Memory B cell (primary cell): ENCODE results near the gene SF3B2.
"Not testable (repeated sequence)": the region's sequence is repeated elsewhere in the genome, so short reads cannot be mapped to it uniquely, and the experiment has no call there.

ENCODE experiments used
- ATAC-seq: fragments of 150-1000 bp; cut with Tn5 transposase; 2 replicates; pipeline ENCODE4 v1.10.0; 2021; ENCODE audit warnings: low read depth, mild to moderate bottlenecking, moderate library complexity
- DNase-seq, 2 donors: peaks; one replicate each; pipeline ENCODE4 v3.0.0; 2022; ENCODE audit warnings: low spot score in 2 of 2
- H3K27ac Mint-ChIP-seq: one replicate; pipeline ENCODE4 v1.8.0; 2022; ENCODE audit warnings: mild to moderate bottlenecking, moderate library complexity, mixed read lengths
- H3K27me3 Mint-ChIP-seq: one replicate; pipeline ENCODE4 v1.8.0; 2022; ENCODE audit warnings: mixed read lengths
- H3K36me3 Mint-ChIP-seq: one replicate; pipeline ENCODE4 v1.8.0; 2022; ENCODE audit warnings: mild to moderate bottlenecking, mixed read lengths
- H3K4me1 Mint-ChIP-seq: one replicate; pipeline ENCODE4 v1.8.0; 2022; ENCODE audit warnings: mixed read lengths
- H3K4me3 Mint-ChIP-seq: one replicate; pipeline ENCODE4 v1.8.0; 2022; ENCODE audit warnings: mild to moderate bottlenecking, moderate library complexity, mixed read lengths
- H3K9me3 Mint-ChIP-seq: one replicate; pipeline ENCODE4 v1.8.0; 2022; ENCODE audit warnings: mixed read lengths

The SF3B2 gene

DNA sequence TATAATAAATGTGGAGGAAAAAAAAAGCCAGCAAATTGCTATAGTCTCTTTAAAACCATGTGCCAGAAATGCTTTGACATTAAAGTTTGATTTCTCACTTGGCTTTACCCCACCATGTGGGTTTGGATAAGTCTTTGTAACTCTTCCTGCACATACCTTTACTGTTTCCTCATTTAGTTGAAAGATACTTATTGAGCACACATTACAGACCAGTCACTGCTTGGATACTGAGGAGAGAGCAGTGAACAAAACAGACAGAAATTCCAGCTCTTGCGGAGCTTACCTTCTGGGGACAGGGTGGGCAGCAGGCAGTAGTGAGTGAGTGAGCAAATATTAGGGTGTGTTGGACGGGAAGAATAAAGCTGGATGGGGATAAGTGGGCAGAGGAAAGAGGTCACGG, 31.6 kb downstream of the SF3B2 start:
- peak overlapping the region; percentile 77 for H3K27ac Mint-ChIP-seq
- no peak for ATAC-seq

DNA sequence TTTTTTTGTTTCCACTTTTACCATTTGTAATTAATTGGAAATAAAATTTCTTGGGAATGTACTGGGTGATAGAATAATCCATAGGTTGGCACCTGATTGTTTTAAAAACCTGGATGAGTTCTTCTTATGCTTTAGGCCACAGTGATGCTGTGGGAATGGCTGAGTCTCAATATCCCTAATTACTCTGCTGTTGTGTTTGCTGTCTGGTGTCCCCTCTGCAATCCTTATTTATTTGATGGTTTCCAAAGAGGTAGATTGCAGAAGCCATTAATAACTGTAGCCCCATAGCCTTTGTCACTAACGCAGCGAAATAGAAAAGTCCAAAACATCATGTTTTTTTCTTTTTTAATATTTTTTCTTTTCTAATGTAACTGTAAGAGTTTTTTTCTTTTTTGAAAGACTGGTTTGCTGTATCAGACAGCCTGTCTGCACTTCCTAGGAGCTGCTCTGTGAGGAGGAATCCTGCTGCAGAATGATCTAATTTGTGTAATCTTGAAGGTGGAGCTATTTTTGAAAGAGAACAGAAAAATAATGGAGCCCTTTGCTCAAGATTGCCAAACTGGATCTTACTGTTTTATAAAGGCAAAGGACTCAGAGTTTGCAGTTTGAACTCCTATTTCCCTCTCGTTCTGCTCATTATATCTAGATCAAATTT, 32.8 kb downstream of the SF3B2 start:
- Mint-ChIP-seq H3K27ac (peak overlapping the region; percentile 77), H3K9me3 (no peaks in the 10 kb centered on the region), H3K36me3 (peaks cover 7% of the 10 kb centered on the region), H3K4me1 (peaks cover 49% of the 10 kb centered on the region), H3K27me3 (no peaks in the 10 kb centered on the region), H3K4me3 (no peak overlapping the region)
- DNase-seq (no peak), ATAC-seq (no peak)

More for the DNA sequence above, 31.6 kb downstream of the SF3B2 start:
- Mint-ChIP-seq H3K27me3 (no peaks in the 10 kb centered on the region), H3K4me3 (peak overlapping the region; percentile 68), H3K9me3 (no peaks in the 10 kb centered on the region), H3K4me1 (peaks cover 54% of the 10 kb centered on the region), H3K36me3 (peaks cover 12% of the 10 kb centered on the region)
- DNase-seq, result no peak

DNA sequence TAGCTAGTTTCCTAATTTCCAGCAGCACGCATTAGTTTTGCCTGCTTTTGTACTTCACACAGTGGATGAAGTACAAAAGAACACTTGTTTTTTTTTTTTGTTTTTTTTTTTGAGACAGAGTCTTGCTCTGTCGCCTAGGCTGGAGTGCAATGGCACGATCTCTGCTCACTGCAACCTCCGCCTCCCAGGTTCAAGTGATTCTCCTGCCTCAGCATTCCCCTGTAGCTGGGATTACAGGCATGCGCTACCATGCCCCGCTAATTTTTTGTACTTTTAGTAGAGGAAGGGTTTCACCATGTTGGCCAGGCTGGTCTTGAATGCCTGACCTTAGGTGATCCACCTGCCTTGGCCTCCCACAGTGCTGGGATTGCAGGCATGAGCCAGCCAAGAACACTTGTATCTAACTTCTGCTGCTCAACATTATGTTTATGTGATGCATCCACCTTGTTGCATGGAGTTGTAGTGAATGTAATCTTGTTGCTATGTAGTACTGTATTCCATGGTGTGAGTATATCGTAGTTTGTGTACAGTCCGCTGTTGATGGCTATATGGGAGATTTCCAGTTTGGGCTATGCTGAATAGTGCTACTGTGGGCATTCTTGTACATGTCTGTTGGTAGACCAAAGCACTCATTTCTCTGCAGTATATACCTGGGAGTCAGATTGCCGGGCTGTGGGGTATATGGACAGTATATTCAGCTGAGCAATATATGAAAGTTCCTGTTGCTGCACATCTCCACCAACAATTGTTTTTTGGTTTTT, 35.2 kb downstream of the SF3B2 start:
- H3K36me3 Mint-ChIP-seq, result peaks cover 9% of the 10 kb centered on the region
- peak overlapping the region; percentile 43 for H3K4me3 Mint-ChIP-seq
- H3K4me1 Mint-ChIP-seq, result peaks cover 33% of the 10 kb centered on the region
- ATAC-seq, result peak; percentile 21
- peak overlapping the region; percentile 77 for H3K27ac Mint-ChIP-seq
- no peaks in the 10 kb centered on the region for H3K27me3 Mint-ChIP-seq
- H3K9me3 Mint-ChIP-seq, result no peaks in the 10 kb centered on the region
- no peak for DNase-seq

DNA sequence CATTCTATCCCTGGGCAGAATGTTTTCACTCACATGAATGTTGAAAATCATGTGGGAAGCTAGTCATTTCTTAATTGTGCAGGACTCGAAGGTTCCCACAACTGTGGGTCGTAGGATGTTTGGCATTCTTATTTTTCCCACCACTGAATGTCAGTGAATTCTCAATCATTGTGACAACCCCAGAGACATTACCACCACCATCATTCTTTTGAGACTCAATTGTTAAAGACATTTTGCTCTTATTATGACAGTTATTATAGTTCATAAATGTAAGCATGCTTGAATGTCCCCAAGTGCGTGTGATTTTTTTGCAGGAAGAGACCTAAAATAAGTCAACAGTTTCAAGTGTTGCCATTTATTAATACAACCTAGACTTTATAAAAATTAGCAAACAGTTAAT, 36.9 kb downstream of the SF3B2 start:
- no peak for ATAC-seq
- H3K9me3 Mint-ChIP-seq, result no peaks in the 10 kb centered on the region
- DNase-seq, result no peak
- H3K4me1 Mint-ChIP-seq, result peaks cover 33% of the 10 kb centered on the region
- H3K4me3 Mint-ChIP-seq, result no peak overlapping the region
- no peak overlapping the region for H3K27ac Mint-ChIP-seq
- peaks cover 10% of the 10 kb centered on the region for H3K36me3 Mint-ChIP-seq
- no peaks in the 10 kb centered on the region for H3K27me3 Mint-ChIP-seq

DNA sequence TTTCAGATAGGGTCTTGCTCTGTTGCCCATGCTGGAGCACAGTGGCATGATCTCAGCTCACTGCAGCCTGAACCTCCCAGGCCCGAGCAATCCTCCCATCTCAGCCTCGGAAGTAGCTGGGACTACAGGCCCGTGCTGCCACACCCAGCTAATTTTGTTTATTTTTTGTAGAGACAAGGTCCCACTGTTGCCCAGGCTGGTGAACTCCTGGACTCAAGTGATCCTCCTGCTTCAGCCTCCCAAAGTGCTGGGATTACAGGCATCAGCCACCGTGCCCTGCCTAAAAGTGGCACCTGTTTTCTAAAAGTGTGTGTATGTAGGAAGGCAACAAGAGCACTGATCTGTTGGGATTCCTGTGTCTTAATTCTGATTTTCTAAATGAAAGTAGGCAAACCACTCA, 38.1 kb downstream of the SF3B2 start:
- Mint-ChIP-seq H3K4me1 (peaks cover 24% of the 10 kb centered on the region), H3K4me3 (no peak overlapping the region), H3K27ac (no peak overlapping the region), H3K9me3 (no peaks in the 10 kb centered on the region), H3K36me3 (peaks cover 8% of the 10 kb centered on the region), H3K27me3 (no peaks in the 10 kb centered on the region)
- no peak for ATAC-seq
- DNase-seq, result no peak

DNA sequence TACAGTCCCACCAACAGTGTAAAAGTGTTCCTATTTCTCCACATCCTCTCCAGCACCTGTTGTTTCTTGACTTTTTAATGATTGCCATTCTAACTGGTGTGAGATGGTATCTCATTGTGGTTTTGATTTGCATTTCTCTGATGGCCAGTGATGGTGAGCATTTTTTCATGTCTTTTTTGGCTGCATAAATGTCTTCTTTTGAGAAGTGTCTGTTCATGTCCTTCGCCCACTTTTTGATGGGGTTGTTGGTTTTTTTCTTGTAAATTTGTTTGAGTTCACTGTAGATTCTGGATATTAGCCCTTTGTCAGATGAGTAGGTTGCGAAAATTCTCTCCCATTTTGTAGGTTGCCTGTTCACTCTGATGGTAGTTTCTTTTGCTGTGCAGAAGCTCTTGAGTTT, 40.0 kb downstream of the SF3B2 start:
- ATAC-seq, H3K27me3 Mint-ChIP-seq, DNase-seq, H3K9me3 Mint-ChIP-seq, H3K27ac Mint-ChIP-seq, H3K4me3 Mint-ChIP-seq, H3K36me3 Mint-ChIP-seq: not testable (repeated sequence)
- peaks cover 26% of the 10 kb centered on the region for H3K4me1 Mint-ChIP-seq

DNA sequence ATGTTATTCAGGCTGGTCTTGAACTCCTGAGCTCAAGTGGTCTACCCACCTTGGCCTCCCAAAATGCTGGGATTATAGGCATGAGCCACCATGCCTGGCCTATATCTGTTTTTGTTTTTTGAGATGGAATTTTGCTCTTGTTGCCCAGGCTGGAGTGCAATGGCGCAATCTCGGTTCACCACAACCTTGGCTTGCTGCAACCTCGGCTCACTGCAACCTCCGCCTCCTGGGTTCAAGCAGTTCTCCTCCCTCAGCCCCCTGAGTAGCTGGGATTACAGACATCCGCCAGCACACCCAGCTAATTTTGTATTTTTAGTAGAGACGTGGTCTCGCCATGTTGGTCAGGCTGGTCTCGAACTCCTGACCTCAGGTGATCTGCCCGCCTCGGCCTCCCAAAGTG, 47.6 kb downstream of the SF3B2 start:
- DNase-seq, H3K9me3 Mint-ChIP-seq, H3K4me3 Mint-ChIP-seq, H3K27me3 Mint-ChIP-seq, H3K27ac Mint-ChIP-seq, H3K36me3 Mint-ChIP-seq, ATAC-seq: not testable (repeated sequence)
- H3K4me1 Mint-ChIP-seq, result peaks cover 49% of the 10 kb centered on the region

DNA sequence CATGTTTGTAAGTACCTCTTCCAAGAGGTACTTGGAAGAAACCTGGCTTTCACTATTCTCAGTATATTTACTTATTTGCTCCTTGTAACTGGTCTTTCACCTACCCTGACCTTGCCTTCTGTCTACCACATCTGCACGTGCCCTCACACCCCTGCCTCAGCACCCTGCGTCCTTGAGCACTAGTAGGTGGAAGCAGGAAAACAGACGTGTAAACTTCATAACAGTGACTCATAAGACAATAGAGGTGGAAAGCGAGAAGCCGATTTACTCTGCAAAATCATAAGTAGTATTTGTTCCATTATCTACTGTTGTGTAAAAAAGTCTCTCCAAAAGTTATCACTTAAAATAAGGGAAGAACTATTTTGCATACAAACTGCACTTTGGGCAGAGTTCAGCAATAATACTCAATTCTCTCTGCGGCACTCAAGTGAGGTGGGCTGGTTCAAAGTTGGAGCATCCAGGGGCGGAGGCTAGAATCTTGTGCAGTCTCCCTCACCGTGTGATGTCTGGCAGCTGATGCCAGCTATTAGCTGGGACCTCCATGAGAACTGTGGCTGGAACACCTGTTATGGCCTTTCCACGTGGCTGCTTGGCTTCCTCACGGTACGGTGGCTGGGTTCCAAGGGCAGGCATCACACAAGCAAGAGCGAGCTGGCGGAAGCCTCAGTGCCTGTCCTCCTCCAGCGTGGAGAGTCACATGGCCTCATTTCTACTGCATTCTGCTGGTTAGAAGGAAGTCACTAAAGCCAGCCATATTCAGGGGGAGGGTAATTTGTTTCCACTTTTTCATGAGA, 48.3 kb downstream of the SF3B2 start:
- Mint-ChIP-seq H3K36me3 (peaks cover 8% of the 10 kb centered on the region), H3K9me3 (no peaks in the 10 kb centered on the region), H3K27ac (peak overlapping the region; percentile 77), H3K4me3 (peak overlapping the region; percentile 80), H3K4me1 (peaks cover 51% of the 10 kb centered on the region), H3K27me3 (no peaks in the 10 kb centered on the region)
- ATAC-seq, result peak; percentile 98
- DNase-seq, result peak; percentile 38

DNA sequence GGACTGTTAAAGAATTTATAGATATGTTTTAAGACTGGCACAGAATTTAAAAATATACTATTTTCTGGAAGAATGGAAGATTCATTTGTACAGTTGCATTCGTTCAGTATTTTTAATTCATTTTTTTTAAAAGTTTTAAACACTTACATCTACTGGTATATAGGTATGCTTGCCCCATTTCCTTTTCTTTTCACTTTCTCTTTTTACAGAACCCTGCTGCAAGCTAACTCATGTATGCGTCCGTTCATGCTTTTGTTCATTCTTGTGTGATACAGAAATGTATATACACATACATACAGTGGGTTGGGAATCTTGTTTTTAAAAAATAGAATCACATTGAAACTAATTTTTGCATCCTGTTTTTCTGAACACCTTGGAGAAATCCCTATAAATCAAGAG, 48.9 kb downstream of the SF3B2 start:
- no peaks in the 10 kb centered on the region for H3K9me3 Mint-ChIP-seq
- ATAC-seq, result peak; percentile 54
- H3K27me3 Mint-ChIP-seq, result no peaks in the 10 kb centered on the region
- peaks cover 8% of the 10 kb centered on the region for H3K36me3 Mint-ChIP-seq
- peak overlapping the region; percentile 80 for H3K4me3 Mint-ChIP-seq
- H3K27ac Mint-ChIP-seq, result peak overlapping the region; percentile 77
- DNase-seq, result no peak
- H3K4me1 Mint-ChIP-seq, result peaks cover 51% of the 10 kb centered on the region

DNA sequence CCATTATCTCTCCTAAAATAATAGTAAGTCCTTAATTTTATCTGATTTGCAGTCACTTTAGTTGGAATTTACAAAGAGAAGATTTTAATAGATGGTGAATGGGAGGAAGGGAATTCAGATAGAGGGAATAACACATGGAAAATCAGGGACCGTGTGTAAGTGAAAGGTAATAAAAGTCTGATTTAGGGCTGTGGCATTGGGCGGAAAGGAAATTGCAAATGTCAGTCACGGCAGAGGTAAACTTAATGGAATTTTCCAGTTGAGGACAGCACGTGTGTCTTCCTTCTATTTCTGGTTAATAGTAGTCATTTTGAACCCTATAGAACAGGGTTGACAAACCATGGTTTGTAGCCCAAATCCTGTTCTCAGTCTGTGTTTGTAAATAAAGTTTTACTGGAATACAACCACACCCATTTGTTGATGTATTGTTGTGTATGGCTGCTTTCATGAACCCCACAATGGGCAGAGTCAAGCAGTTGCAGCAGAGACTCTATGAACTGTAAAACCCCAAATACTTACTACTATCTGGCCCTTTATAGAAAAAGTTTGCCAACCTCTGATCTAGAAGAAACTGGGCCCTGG, 52.0 kb downstream of the SF3B2 start:
- DNase-seq (no peak), ATAC-seq (no peak)
- H3K4me1 Mint-ChIP-seq, result peaks cover 54% of the 10 kb centered on the region
- no peaks in the 10 kb centered on the region for H3K27me3 Mint-ChIP-seq
- H3K27ac Mint-ChIP-seq, result peak overlapping the region; percentile 31
- peaks cover 10% of the 10 kb centered on the region for H3K36me3 Mint-ChIP-seq
- H3K4me3 Mint-ChIP-seq, result no peak overlapping the region
- no peaks in the 10 kb centered on the region for H3K9me3 Mint-ChIP-seq

DNA sequence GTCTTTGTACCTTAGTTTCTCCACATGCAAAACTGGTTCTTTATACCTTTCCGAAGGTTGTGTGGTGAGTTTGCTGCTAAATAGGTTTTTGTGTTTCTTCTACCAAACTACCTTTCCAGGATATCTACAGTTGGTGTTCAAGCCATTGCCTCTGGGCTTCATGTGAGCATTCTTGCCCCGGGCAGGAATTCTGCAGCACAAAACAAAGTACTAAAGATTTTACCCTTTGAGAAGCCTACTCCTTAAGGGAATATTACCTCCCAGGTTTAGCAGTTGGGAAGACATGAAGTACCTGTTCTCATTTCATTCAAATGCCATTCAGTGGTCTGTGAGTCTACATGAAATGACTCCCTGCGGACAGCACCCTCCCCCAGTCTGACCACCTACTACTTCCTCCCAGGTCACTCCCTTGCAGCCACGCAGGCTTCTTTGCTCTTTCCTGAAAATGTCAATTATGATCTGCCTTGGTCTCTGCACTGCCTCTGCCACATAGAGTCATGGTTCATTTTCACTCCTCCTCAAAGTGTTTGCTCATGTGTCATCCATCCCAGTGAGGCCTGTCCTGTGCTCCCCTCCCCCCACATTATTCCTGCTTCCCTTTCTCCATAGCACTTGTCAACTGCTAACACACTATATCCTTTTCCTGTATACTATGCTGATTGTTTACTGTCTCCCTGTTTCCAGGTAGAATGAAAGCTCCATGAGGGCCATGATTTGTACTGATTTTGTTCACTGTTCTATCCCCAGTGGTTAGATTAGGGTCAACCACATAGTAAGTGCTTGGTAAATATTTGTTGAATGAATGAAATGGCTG, 54.8 kb downstream of the SF3B2 start:
- H3K4me1 Mint-ChIP-seq, result peaks cover 55% of the 10 kb centered on the region
- no peak for ATAC-seq
- peak overlapping the region; percentile 21 for H3K4me3 Mint-ChIP-seq
- DNase-seq, result no peak
- H3K27ac Mint-ChIP-seq, result peak overlapping the region; percentile 79
- H3K36me3 Mint-ChIP-seq, result peaks cover 10% of the 10 kb centered on the region
- H3K9me3 Mint-ChIP-seq, result no peaks in the 10 kb centered on the region
- H3K27me3 Mint-ChIP-seq, result no peaks in the 10 kb centered on the region

DNA sequence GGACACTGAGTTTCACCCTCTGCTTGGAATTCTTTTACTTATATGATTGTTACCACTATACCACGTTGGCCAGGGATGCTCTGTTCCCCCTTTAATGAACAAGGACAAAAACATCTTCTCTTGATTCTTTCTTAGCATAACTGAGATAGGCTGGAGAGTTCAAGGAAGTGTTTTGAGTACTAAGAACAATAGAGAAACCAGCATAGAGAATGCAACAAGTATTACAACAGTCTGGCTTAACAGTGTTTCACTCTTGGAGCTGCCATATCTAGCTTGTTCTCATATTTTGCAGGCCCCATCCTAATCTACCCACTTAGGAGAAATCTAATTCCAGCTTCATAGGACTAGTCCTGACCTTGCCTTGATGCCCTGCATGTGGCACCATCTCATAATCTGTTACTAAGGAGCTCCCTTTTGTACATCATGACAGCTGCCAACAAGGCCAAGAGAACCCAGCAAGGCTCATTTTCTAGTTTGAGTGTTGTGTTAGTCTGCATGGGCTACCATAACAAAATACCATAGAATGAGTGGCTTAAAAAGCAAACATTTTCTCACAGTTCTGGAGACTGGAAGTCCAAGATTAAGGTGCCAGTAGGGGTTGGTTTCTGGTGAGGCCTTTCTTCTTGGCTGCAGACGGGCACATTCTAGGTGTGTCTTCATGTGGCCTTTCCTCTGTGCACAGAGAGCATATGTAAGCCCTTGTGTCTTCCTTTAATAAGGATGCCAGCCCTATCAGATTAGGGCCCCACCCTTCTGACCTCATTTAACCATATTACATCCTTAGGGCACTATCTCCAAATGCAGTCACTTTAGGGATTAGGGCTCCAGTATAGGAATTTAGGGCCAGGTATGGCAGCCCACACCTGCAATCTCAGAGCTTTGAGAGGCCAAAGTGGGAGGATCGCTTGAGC, 55.7 kb downstream of the SF3B2 start:
- ATAC-seq (no peak), DNase-seq (no peak)
- H3K4me1 Mint-ChIP-seq, result peaks cover 62% of the 10 kb centered on the region
- peak overlapping the region; percentile 79 for H3K27ac Mint-ChIP-seq
- H3K9me3 Mint-ChIP-seq, result no peaks in the 10 kb centered on the region
- H3K4me3 Mint-ChIP-seq, result no peak overlapping the region
- no peaks in the 10 kb centered on the region for H3K27me3 Mint-ChIP-seq
- H3K36me3 Mint-ChIP-seq, result peaks cover 10% of the 10 kb centered on the region
